H9 (cell line): ENCODE results near the gene TAF5L. TPM values are rescaled to one million over a fixed set of nuclear protein-coding genes. Genes with fewer than 3 reads are reported as not detected.

Source experiments
- DNase-seq: peaks from one replicate; pipeline ENCODE4 v3.0.0-alpha.2; 2017
- H2AFZ ChIP-seq: one replicate; pipeline ENCODE4 v1.6.1; 2013; ENCODE audit warnings: mild to moderate bottlenecking, low read length, control low read depth, moderate library complexity
- H2AK5ac ChIP-seq: 2 replicates; pipeline ENCODE4 v1.6.1; 2013; ENCODE audit warnings: low read length, control low read depth, mixed read lengths; ENCODE audit not compliant: insufficient read length
- H2BK120ac ChIP-seq: one replicate; pipeline ENCODE4 v1.6.1; 2013; ENCODE audit warnings: low read depth, mild to moderate bottlenecking, low read length, control low read depth, inconsistent platforms; ENCODE audit not compliant: poor library complexity, severe bottlenecking
- H2BK12ac ChIP-seq: 2 replicates; pipeline ENCODE4 v1.6.1; 2013; ENCODE audit warnings: low read length, control low read depth, mixed read lengths, low read depth; ENCODE audit not compliant: insufficient read length
- H2BK15ac ChIP-seq: 2 replicates; pipeline ENCODE4 v1.6.1; 2013; ENCODE audit warnings: low read depth, low read length, control low read depth
- H2BK20ac ChIP-seq: one replicate; pipeline ENCODE4 v1.6.1; 2013; ENCODE audit warnings: low read depth, mild to moderate bottlenecking, low read length, control low read depth, inconsistent platforms; ENCODE audit not compliant: poor library complexity, severe bottlenecking
- H2BK5ac ChIP-seq: 2 replicates; pipeline ENCODE4 v1.6.1; 2013; ENCODE audit warnings: low read length, control low read depth, mixed read lengths; ENCODE audit not compliant: insufficient read length
- H3K14ac ChIP-seq: 2 replicates; pipeline ENCODE4 v1.6.1; 2013; ENCODE audit warnings: low read length, control low read depth; ENCODE audit not compliant: insufficient read depth
- H3K18ac ChIP-seq: 2 replicates; pipeline ENCODE4 v1.6.1; 2013; ENCODE audit warnings: low read depth, mild to moderate bottlenecking, mixed read lengths, low read length, control low read depth; ENCODE audit not compliant: insufficient read length
- H3K23ac ChIP-seq: 2 replicates; pipeline ENCODE4 v1.6.1; 2013; ENCODE audit warnings: low read length, control low read depth, mixed read lengths, low read depth; ENCODE audit not compliant: insufficient read length
- H3K23me2 ChIP-seq: 2 replicates; pipeline ENCODE4 v1.6.1; 2013; ENCODE audit warnings: low read depth, mild to moderate bottlenecking, mixed read lengths, low read length, control low read depth; ENCODE audit not compliant: insufficient read length, poor library complexity, severe bottlenecking
- H3K27ac ChIP-seq: 2 replicates; pipeline ENCODE4 v1.5.1; 2013; ENCODE audit warnings: low read length, control low read depth, mixed read lengths, low read depth; ENCODE audit not compliant: insufficient read length
- H3K27me3 ChIP-seq: 2 replicates; pipeline ENCODE4 v1.6.1; 2013; ENCODE audit warnings: low read length, control low read depth, inconsistent platforms; ENCODE audit not compliant: insufficient read depth
- H3K4ac ChIP-seq: 2 replicates; pipeline ENCODE4 v1.6.1; 2013; ENCODE audit warnings: low read depth, mild to moderate bottlenecking, control low read depth, inconsistent platforms, low read length, moderate library complexity
- H3K4me1 ChIP-seq: 2 replicates; pipeline ENCODE4 v1.6.1; 2013; ENCODE audit warnings: low read length, control low read depth, inconsistent platforms; ENCODE audit not compliant: insufficient read depth
- H3K4me2 ChIP-seq: 2 replicates; pipeline ENCODE4 v1.6.1; 2013; ENCODE audit warnings: low read length, control low read depth, mixed read lengths; ENCODE audit not compliant: insufficient read length, insufficient read depth
- H3K56ac ChIP-seq: 2 replicates; pipeline ENCODE4 v1.6.1; 2013; ENCODE audit warnings: low read depth, mild to moderate bottlenecking, mixed read lengths, low read length, control low read depth; ENCODE audit not compliant: insufficient read length
- H3K79me1 ChIP-seq: 2 replicates; pipeline ENCODE4 v1.6.1; 2013; ENCODE audit warnings: low read depth, mild to moderate bottlenecking, moderate library complexity, low read length, control low read depth, inconsistent platforms; ENCODE audit not compliant: insufficient read depth, poor library complexity, severe bottlenecking
- H3K79me2 ChIP-seq: 2 replicates; pipeline ENCODE4 v1.6.1; 2013; ENCODE audit warnings: low read length, control low read depth, inconsistent platforms; ENCODE audit not compliant: insufficient read depth
- H3K9ac ChIP-seq: 2 replicates; pipeline ENCODE4 v1.6.1; 2013; ENCODE audit warnings: low read length, control low read depth, mixed read lengths; ENCODE audit not compliant: insufficient read length; ENCODE audit errors: extremely low read depth
- H3K9me3 ChIP-seq: one replicate; pipeline ENCODE4 v1.6.1; 2013; ENCODE audit warnings: low read depth, low read length, inconsistent platforms; ENCODE audit not compliant: control insufficient read depth
- H3T11ph ChIP-seq: one replicate; pipeline ENCODE4 v1.6.1; 2013; ENCODE audit warnings: mild to moderate bottlenecking, low read length, control low read depth, inconsistent platforms
- H4K20me1 ChIP-seq: one replicate; pipeline ENCODE4 v1.6.1; 2013; ENCODE audit not compliant: control insufficient read depth, insufficient read length, insufficient read depth
- H4K5ac ChIP-seq: 2 replicates; pipeline ENCODE4 v1.6.1; 2013; ENCODE audit warnings: low read depth, mild to moderate bottlenecking, mixed read lengths, low read length, control low read depth; ENCODE audit not compliant: insufficient read length
- H4K8ac ChIP-seq: replicated peaks from 2 replicates; pipeline ENCODE4 v1.6.1; 2013; ENCODE audit warnings: low read length, control low read depth, mixed read lengths, low read depth; ENCODE audit not compliant: insufficient read length
- H4K91ac ChIP-seq: 2 replicates; pipeline ENCODE4 v1.6.1; 2013; ENCODE audit warnings: low read depth, mild to moderate bottlenecking, moderate library complexity, mixed read lengths, low read length, control low read depth; ENCODE audit not compliant: insufficient read length
- H3K27ac Mint-ChIP-seq, 3 experiments: 2 replicates in 2 of 3; 3 replicates in 1 of 3; pipeline ENCODE4 v1.8.0; 2020 to 2021; ENCODE audit warnings: mixed read lengths in 3 of 3, mild to moderate bottlenecking in 1 of 3, moderate library complexity in 1 of 3
- H3K27me3 Mint-ChIP-seq: 2 replicates; pipeline ENCODE4 v1.8.0; 2021; ENCODE audit warnings: low read depth, mild to moderate bottlenecking, moderate library complexity, mixed read lengths
- H3K36me3 Mint-ChIP-seq, 3 experiments: 2 replicates in 2 of 3; 3 replicates in 1 of 3; pipeline ENCODE4 v1.8.0; 2020 to 2021; ENCODE audit warnings: low read depth in 3 of 3, mixed read lengths in 3 of 3; ENCODE audit not compliant: insufficient read depth in 1 of 3
- H3K4me1 Mint-ChIP-seq, 2 experiments: 2 replicates each; pipeline ENCODE4 v1.8.0; 2020; ENCODE audit warnings: mixed read lengths in 2 of 2
- H3K4me3 Mint-ChIP-seq, 2 experiments: 2 replicates in 1 of 2; 3 replicates in 1 of 2; pipeline ENCODE4 v1.8.0; 2020 to 2021; ENCODE audit warnings: mild to moderate bottlenecking in 2 of 2, mixed read lengths in 2 of 2, moderate library complexity in 1 of 2
- H3K9me3 Mint-ChIP-seq, 2 experiments: 2 replicates in 1 of 2; 3 replicates in 1 of 2; pipeline ENCODE4 v1.8.0; 2020; ENCODE audit warnings: mild to moderate bottlenecking in 2 of 2, mixed read lengths in 2 of 2, moderate library complexity in 1 of 2
- WGBS: extraction: QIAGEN DNeasy Blood & Tissue Kit; methylation state at CpG from one replicate; pipeline ENCODE4 v1.1.7; 2013; ENCODE audit warnings: missing lambda C conversion rate, low lambda C conversion rate, mixed read lengths; ENCODE audit not compliant: insufficient read length; ENCODE audit errors: extremely low coverage; 5-methylcytosine and 5-hydroxymethylcytosine counted together
- total RNA-seq: library from RNA; stranded (reverse); gene quantifications from 2 replicates; pipeline ENCODE4 v1.2.1, GENCODE V29; 2021
- TF ChIP-seq, protein P1 (sequence below): fragments of 200-600 bp; sonication (generic); conservative IDR thresholded peaks from 3 replicates; pipeline ENCODE4 v1.8.0; 2021; ENCODE audit warnings: antibody characterized with exemption, mild to moderate bottlenecking

Gene TAF5L
- total RNA-seq, 1 experiment from 2014 or later, result 30.3 TPM

DNA sequence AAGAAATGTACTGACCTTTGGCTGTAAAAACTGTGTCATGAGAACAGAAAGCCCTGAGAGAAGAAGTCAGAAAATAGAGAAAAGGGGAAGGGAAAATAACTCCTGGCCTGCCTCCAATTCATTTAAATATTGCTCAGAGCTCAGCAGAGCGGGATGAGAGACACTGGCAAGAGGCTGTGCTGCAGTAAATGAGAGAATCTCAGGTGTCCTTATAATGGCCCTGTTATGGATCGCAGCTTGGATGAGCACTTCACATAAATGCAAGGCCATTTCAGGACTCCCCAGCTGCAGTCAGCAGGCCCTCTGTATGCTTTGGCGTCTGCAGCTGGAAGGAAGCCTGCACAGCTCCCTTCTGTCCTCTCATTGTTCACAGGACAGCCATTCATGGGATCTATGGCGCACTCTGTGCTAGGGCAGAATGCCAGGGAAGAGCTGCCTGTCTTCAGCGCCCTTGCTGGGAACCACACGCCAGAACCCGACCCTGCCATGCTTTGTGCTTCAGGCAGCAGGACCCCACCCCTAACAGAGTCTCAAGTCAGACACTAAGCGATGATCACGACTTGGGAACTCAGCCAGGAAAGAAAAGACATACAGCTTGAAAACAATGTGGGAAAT, 46.8 kb downstream of the TAF5L start:
- Histone ChIP-seq H4K5ac (peak overlapping the region; percentile 85), H2BK120ac (no peak overlapping the region), H3T11ph (no peak overlapping the region), H3K27me3 (no peaks in the 10 kb centered on the region), H2AFZ (no peak overlapping the region), H3K27ac (no peak overlapping the region), H3K4me1 (no peaks in the 10 kb centered on the region; the same call in 1 of the 2 replicates), H3K79me2 (no peaks in the 10 kb centered on the region), H3K79me1 (no peaks in the 10 kb centered on the region), H4K91ac (no peak overlapping the region), H2AK5ac (no peak overlapping the region), H3K23me2 (no peaks in the 10 kb centered on the region), H3K4ac (no peak overlapping the region), H2BK15ac (no peak overlapping the region), H3K9me3 (no peaks in the 10 kb centered on the region), H4K8ac (no peak overlapping the region), H2BK12ac (no peak overlapping the region), H3K14ac (peak overlapping the region; percentile 67; the same call in 1 of the 2 replicates), H2BK20ac (no peak overlapping the region), H3K4me2 (no peak overlapping the region), H2BK5ac (no peak overlapping the region), H4K20me1 (no peaks in the 10 kb centered on the region), H3K23ac (no peak overlapping the region), H3K18ac (no peak overlapping the region), H3K56ac (no peak overlapping the region), H3K9ac (no peak overlapping the region)
- H3K27ac Mint-ChIP-seq, result peak overlapping the region in 1 of 3 experiments; percentile 62; a peak in 2 of 7 replicates
- no peak overlapping the region for H3K4me3 Mint-ChIP-seq
- no peaks in the 10 kb centered on the region for H3K36me3 Mint-ChIP-seq
- TF ChIP-seq, protein P1, sequence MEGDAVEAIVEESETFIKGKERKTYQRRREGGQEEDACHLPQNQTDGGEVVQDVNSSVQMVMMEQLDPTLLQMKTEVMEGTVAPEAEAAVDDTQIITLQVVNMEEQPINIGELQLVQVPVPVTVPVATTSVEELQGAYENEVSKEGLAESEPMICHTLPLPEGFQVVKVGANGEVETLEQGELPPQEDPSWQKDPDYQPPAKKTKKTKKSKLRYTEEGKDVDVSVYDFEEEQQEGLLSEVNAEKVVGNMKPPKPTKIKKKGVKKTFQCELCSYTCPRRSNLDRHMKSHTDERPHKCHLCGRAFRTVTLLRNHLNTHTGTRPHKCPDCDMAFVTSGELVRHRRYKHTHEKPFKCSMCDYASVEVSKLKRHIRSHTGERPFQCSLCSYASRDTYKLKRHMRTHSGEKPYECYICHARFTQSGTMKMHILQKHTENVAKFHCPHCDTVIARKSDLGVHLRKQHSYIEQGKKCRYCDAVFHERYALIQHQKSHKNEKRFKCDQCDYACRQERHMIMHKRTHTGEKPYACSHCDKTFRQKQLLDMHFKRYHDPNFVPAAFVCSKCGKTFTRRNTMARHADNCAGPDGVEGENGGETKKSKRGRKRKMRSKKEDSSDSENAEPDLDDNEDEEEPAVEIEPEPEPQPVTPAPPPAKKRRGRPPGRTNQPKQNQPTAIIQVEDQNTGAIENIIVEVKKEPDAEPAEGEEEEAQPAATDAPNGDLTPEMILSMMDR, result no peak
- WGBS, result no CpG with 5 or more reads among the region's 9 CpGs
- no peaks in the 10 kb centered on the region for H3K27me3 Mint-ChIP-seq
- H3K9me3 Mint-ChIP-seq, result no peaks in the 10 kb centered on the region
- H3K4me1 Mint-ChIP-seq, result peaks cover 9 to 13% of the 10 kb centered on the region in 2 experiments
- no peak for DNase-seq
